ENCODE data around the gene ALG9. TPM values are rescaled to one million over a fixed set of nuclear protein-coding genes. Genes with fewer than 3 reads are reported as not detected.

ALG9 gene
- total and polyA plus RNA-seq, 10 of the 15 experiments (the other 5 are each of a cell fraction or from before 2014, with no cell fraction given) = 10.8 to 41.6 (median 25.5) TPM

- FAIRE-seq = no peak
- no peak overlapping the region for H3K4me3 ChIP-seq
- H4K20me1 ChIP-seq (ENCODE audit: control insufficient read depth, insufficient read depth) = no peaks in the 10 kb centered on the region
- ATAC-seq = no peak
- 98% methylated on average over 2 of the region's 2 CpGs for whole genome bisulfite sequencing (ENCODE audit: insufficient coverage, insufficient replicate concordance, low lambda C conversion rate, missing lambda C conversion rate)
- peaks cover 0 to 3% of the 10 kb centered on the region in 2 experiments; a peak in 1 of 4 replicates for H3K36me3 ChIP-seq (ENCODE audit: control insufficient read depth in 2 of 2, insufficient read depth in 2 of 2, low read length in 1 of 2)
- no peak for DNase-seq (ENCODE audit: low read depth, low spot score)
- no peaks in the 10 kb centered on the region for H3K27me3 ChIP-seq (replicated peaks in 1 of 2; ENCODE audit: control insufficient read depth in 2 of 2, insufficient read depth in 2 of 2, low read length in 1 of 2)
- intact Hi-C loops (cut with micrococcal nuclease; ENCODE audit: unreplicated experiment) = loop anchor here (10.0 kb wide), 1 partner anchor 391 kb away; no protein-coding TSS in a partner anchor
- BruUV-seq (replicated peaks) = no TSS peak
- H3K4me2 ChIP-seq (ENCODE audit: control insufficient read depth, insufficient read depth) = no peak overlapping the region
- CTCF ChIA-PET = interaction anchor here (0.6 to 9.2 kb wide), 8 partner anchors 26 to 433 kb away, joined by 3 to 88 read pairs (median 4); partner anchors contain the start of genes ALG9 and SIK2
- no peak overlapping the region for H2AFZ ChIP-seq (ENCODE audit: control insufficient read depth, low read depth, low read length)
- in situ Hi-C loops (cut with MboI) = no loop called here
- no peaks in the 10 kb centered on the region for H3K4me1 ChIP-seq (ENCODE audit: control insufficient read depth, insufficient read depth, low read length)
- no peaks in the 10 kb centered on the region for H3K79me2 ChIP-seq (ENCODE audit: control insufficient read depth, insufficient read depth, low read length)
- SMC1A ChIA-PET (ENCODE audit: uncharacterized antibody, unreplicated experiment) = interaction anchor here (1.0 to 7.1 kb wide), 7 partner anchors 9 to 259 kb away, joined by 3 to 72 read pairs (median 6); no protein-coding TSS in a partner anchor
- no peak overlapping the region for H3K9ac ChIP-seq (ENCODE audit: control insufficient read depth, insufficient read depth, low read length)
- H3K27ac ChIP-seq (ENCODE audit: control insufficient read depth, insufficient read depth) = no peak overlapping the region
- RAD21 ChIA-PET (ENCODE audit: unreplicated experiment) = interaction anchor here (1.0 to 1.2 kb wide), 3 partner anchors 24 to 70 kb away, joined by 3 read pairs; no protein-coding TSS in a partner anchor
- H3K9me3 ChIP-seq (replicated peaks; ENCODE audit: control insufficient read depth, insufficient read depth, low read length) = no peaks in the 10 kb centered on the region
- POLR2A ChIA-PET = interaction anchor here (0.5 kb wide), 1 partner anchor 38 kb away, joined by 3 read pairs; no protein-coding TSS in a partner anchor
- no peak for TF ChIP-seq CBX5 (IDR thresholded peaks at IDR 0.05; ENCODE audit: low read depth)
- no peak for TF ChIP-seq ZBTB40 (IDR thresholded peaks at IDR 0.05; ENCODE audit: borderline replicate concordance)
- TF ChIP-seq ZBTB11 (CRISPR knock-in tag; IDR thresholded peaks at IDR 0.05) = no peak
- no peak for TF ChIP-seq IRF3 (IDR thresholded peaks at IDR 0.05)
- TF ChIP-seq YY1 (IDR thresholded peaks at IDR 0.05; ENCODE audit: low read depth, low read length) = no peak
- no peak for TF ChIP-seq TCF3 (IDR thresholded peaks at IDR 0.05; ENCODE audit: borderline replicate concordance, insufficient read depth, low read depth, low read length)
- no peak for TF ChIP-seq TBL1XR1 (IDR thresholded peaks at IDR 0.05; ENCODE audit: low read depth, low read length)
- no peak for TF ChIP-seq MEF2B (IDR thresholded peaks at IDR 0.05; ENCODE audit: partially characterized antibody, poor library complexity, severe bottlenecking)
- TF ChIP-seq SREBF1 (IDR thresholded peaks at IDR 0.05; ENCODE audit: low read length) = no peak
- TF ChIP-seq NFIC (IDR thresholded peaks at IDR 0.05; ENCODE audit: low read depth, low read length) = no peak
- TF ChIP-seq NFYA (IDR thresholded peaks at IDR 0.05; ENCODE audit: borderline replicate concordance, low read depth, low read length) = no peak
- no peak for TF ChIP-seq CREM (IDR thresholded peaks at IDR 0.05; ENCODE audit: low read depth)
- TF ChIP-seq ZNF384 (IDR thresholded peaks at IDR 0.05; ENCODE audit: borderline replicate concordance, low read depth, low read length) = no peak
- no peak for TF ChIP-seq BRCA1 (IDR thresholded peaks at IDR 0.05; ENCODE audit: low read depth, low read length)
- TF ChIP-seq HDAC2 (IDR thresholded peaks at IDR 0.05) = no peak
- TF ChIP-seq EED (IDR thresholded peaks at IDR 0.05; ENCODE audit: low read depth) = no peak
- TF ChIP-seq STAT3 (IDR thresholded peaks at IDR 0.05; ENCODE audit: low read depth, low read length) = no peak
Observed at GRCh38 chr11:111846063-111846462, 25.3 kb downstream of the ALG9 start.

Measured in GM12878 (cell line).